Type B pancreatic cell (in vitro differentiated cells): ENCODE results near the gene CEP95. TPM values are rescaled to one million over a fixed set of nuclear protein-coding genes. Genes with fewer than 3 reads are reported as not detected.

Experiments used
- DNase-seq: peaks from one replicate; pipeline ENCODE4 v3.0.0; 2021; ENCODE audit warnings: mixed read lengths; ENCODE audit not compliant: unreplicated experiment; ENCODE audit errors: extremely low spot score
- H3K27ac Mint-ChIP-seq: 2 replicates; pipeline ENCODE4 v1.8.0; 2021; ENCODE audit warnings: mild to moderate bottlenecking, mixed read lengths
- H3K27me3 Mint-ChIP-seq: 2 replicates; pipeline ENCODE4 v1.8.0; 2021; ENCODE audit warnings: mixed read lengths
- H3K36me3 Mint-ChIP-seq: 2 replicates; pipeline ENCODE4 v1.8.0; 2021; ENCODE audit warnings: mixed read lengths
- H3K4me1 Mint-ChIP-seq: one replicate; pipeline ENCODE4 v1.8.0; 2021; ENCODE audit warnings: mixed read lengths; ENCODE audit not compliant: unreplicated experiment
- H3K4me3 Mint-ChIP-seq: 2 replicates; pipeline ENCODE4 v1.8.0; 2021; ENCODE audit warnings: mild to moderate bottlenecking, mixed read lengths
- H3K9me3 Mint-ChIP-seq: 2 replicates; pipeline ENCODE4 v1.8.0; 2021; ENCODE audit warnings: mixed read lengths
- CTCF ChIP-seq: fragments of 200-600 bp; sonication (generic); conservative IDR thresholded peaks from 2 replicates; pipeline ENCODE4 v1.5.0; 2021; ENCODE audit warnings: antibody characterized with exemption, mild to moderate bottlenecking
- total RNA-seq: library from RNA; stranded (reverse); gene quantifications from 2 replicates; pipeline ENCODE4 v1.2.1, GENCODE V29; 2021; ENCODE audit warnings: low replicate concordance

CEP95 gene
- total RNA-seq, 1 donor from 2014 or later = 76.2 TPM

DNA sequence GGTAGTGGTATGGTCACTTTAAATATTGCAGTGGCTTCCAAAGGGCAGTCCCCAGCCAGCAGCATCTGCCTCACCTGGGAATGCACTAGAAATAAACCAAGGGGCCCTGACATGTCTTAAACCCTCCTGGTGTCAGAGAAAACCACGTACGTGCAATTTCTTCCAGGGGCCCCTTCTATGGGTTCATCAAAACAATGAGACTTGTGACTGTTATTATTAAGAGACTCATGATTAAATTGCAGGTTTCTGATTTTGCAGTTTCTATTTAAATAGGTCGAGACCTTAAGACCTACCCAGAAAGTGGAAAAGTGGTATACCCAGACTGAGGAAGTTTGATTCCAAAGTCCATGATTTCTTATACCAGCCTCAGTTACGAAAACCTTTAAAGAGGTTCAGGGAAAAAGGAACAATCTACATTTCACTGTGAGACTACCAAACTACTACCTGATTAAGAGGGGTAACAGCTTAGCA, 9.2 kb upstream of the CEP95 start:
- Mint-ChIP-seq H3K27me3 (no peaks in the 10 kb centered on the region), H3K27ac (peak overlapping the region; percentile 100), H3K36me3 (peaks cover 42% of the 10 kb centered on the region), H3K9me3 (no peaks in the 10 kb centered on the region), H3K4me1 (peaks cover 49% of the 10 kb centered on the region), H3K4me3 (peak overlapping the region; percentile 100)
- DNase-seq = no peak
- TF ChIP-seq CTCF = peak; percentile 4

- no peak for DNase-seq
- Mint-ChIP-seq H3K27me3 (no peaks in the 10 kb centered on the region), H3K9me3 (no peaks in the 10 kb centered on the region), H3K36me3 (peaks cover 52% of the 10 kb centered on the region), H3K4me1 (peaks cover 49% of the 10 kb centered on the region), H3K4me3 (peak overlapping the region; percentile 100), H3K27ac (peak overlapping the region; percentile 100)
- no peak for TF ChIP-seq CTCF
Observed at GRCh38 chr17:64498308-64499203, 8.2 kb upstream of the CEP95 start.

DNA sequence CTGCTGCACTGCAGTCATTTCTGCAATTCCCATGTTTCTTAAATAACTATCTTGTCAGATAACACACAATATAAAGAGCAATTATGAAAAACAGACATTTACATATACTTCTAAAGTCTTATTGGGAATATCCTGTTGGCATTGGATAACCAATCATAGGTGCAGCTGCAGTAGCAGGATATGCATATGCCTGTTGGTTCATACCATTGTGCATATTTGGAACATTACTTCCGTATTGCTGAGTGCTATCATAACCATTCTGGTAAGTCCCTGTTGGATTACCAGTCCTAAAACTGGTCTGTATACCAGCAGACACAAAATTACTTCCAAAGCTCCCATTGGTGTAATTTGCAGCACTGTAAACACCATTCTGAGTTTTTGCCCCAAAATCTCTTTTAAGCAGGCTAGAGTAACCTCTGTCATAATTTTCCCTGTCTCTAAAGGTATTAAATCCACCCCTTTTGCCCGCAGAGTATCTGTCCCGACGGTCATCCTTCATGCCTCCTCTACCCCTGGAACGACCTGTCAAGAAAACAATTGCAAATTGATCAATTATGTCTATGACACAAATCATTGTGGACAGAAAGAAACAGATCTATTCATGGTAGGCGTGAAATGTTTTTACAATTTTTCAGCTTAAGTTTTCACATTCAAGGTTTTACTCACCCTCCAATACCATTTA, 6.8 kb upstream of the CEP95 start:
- no peak for DNase-seq
- peaks cover 55% of the 10 kb centered on the region for H3K4me1 Mint-ChIP-seq
- no peaks in the 10 kb centered on the region for H3K9me3 Mint-ChIP-seq
- no peak for TF ChIP-seq CTCF
- peaks cover 56% of the 10 kb centered on the region for H3K36me3 Mint-ChIP-seq
- peak overlapping the region; percentile 100 for H3K27ac Mint-ChIP-seq
- no peaks in the 10 kb centered on the region for H3K27me3 Mint-ChIP-seq
- peak overlapping the region; percentile 40 for H3K4me3 Mint-ChIP-seq

DNA sequence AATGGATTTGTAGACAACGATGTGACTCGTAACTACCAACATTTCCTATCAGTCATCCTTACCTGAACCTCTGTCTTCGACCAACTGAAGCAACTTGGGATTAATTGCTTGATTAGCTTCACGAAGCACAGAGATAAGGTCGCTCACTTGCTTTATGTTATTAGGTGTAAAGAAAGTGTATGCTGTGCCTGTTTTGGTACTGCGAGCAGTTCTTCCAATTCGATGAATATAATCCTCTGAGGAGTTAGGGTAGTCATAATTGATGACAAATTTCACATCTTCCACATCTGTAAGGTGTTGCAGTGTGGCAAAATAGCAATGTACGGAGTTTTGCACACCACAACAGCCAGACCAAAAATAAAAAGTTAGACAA, 6.3 kb upstream of the CEP95 start:
- H3K36me3 Mint-ChIP-seq = peaks cover 60% of the 10 kb centered on the region
- H3K27ac Mint-ChIP-seq = peak overlapping the region; percentile 100

More for the DNA sequence above, 6.3 kb upstream of the CEP95 start:
- Mint-ChIP-seq H3K9me3 (no peaks in the 10 kb centered on the region), H3K4me1 (peaks cover 55% of the 10 kb centered on the region), H3K4me3 (peak overlapping the region; percentile 40), H3K27me3 (peaks cover under 1% of the 10 kb centered on the region)
- no peak for TF ChIP-seq CTCF
- DNase-seq = no peak
